ENCODE results near the gene KRTAP13-4.

DNA sequence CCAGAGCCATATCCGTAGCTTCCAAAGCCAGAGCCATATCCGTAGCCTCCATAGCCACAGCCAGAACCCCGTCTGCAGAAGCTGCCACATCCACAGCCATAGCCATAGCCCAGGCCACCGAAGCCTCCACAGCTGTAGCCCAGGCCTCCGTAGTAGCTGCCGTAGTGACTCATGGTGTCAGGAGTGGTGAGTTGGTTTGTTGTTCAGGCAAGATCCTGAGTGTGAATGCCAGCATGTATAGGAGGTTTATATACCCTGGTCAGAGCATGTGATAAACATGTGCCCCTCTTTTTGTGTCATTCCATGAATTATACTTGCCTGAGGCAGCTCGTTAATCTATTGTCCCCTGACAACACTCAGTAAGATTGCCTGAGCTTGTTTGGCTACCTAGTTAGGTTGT is 50.1 kb downstream of the KRTAP13-4 start, which contains the start of gene KRTAP19-1:
- TF ChIP-seq, protein P1, sequence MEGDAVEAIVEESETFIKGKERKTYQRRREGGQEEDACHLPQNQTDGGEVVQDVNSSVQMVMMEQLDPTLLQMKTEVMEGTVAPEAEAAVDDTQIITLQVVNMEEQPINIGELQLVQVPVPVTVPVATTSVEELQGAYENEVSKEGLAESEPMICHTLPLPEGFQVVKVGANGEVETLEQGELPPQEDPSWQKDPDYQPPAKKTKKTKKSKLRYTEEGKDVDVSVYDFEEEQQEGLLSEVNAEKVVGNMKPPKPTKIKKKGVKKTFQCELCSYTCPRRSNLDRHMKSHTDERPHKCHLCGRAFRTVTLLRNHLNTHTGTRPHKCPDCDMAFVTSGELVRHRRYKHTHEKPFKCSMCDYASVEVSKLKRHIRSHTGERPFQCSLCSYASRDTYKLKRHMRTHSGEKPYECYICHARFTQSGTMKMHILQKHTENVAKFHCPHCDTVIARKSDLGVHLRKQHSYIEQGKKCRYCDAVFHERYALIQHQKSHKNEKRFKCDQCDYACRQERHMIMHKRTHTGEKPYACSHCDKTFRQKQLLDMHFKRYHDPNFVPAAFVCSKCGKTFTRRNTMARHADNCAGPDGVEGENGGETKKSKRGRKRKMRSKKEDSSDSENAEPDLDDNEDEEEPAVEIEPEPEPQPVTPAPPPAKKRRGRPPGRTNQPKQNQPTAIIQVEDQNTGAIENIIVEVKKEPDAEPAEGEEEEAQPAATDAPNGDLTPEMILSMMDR (conservative IDR thresholded peaks at IDR 0.05), result no peak
- TF ChIP-seq ZFX (IDR thresholded peaks at IDR 0.05), result no peak
